SH-SY5Y (cell line): Measurements from ENCODE around the gene GRIFIN.

Experiments
- GATA2 ChIP-seq: IDR thresholded peaks from 2 replicates; pipeline ENCODE4 v1.6.1; 2011; ENCODE audit warnings: mild to moderate bottlenecking, low read depth, low read length
- GATA3 ChIP-seq: IDR thresholded peaks from 2 replicates; pipeline ENCODE4 v1.6.1; 2011; ENCODE audit warnings: low read depth, mild to moderate bottlenecking, low read length, moderate library complexity

GRIFIN gene

DNA sequence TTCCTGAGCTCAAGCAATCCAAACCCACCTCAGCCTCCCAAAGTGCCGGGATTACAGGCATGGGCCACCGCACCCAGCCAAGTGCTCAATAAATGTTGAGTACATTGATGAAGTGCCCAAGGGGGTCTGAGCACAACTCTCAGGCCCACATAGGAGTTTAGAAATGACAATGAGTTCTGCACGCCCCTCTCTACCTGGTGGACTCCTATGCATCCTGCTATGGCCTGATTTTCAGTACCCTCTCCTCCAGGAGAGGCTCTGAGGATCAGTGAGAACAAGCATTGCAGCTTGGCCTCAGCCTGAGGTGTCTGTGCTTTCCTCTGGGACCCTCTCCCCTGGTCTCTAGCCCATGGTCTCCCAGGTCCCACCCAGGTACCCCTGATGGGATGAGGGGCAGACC, 20.9 kb upstream of the GRIFIN start:
- TF ChIP-seq GATA3 (no peak), GATA2 (no peak)

DNA sequence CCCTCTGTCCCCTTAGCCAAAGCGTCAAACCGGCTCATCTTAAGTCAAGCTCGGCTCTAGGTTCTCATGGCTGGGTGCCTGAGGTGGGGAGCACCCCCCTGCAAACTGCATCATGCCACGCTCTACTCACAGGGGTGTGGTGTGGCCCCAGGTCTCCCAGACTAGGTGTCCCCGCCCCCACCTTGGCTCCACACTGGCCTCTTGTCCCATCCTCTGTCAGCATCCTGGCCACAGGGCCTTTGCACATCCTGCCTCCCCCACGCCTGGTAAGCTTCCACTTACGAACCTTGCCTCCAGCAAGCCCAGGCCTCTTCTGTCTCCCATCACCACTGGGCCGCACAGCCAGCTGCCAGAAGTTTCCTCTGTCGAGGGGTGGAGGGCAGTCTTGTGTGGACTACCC, 20.2 kb upstream of the GRIFIN start:
- TF ChIP-seq GATA3, result no peak
- no peak for TF ChIP-seq GATA2

DNA sequence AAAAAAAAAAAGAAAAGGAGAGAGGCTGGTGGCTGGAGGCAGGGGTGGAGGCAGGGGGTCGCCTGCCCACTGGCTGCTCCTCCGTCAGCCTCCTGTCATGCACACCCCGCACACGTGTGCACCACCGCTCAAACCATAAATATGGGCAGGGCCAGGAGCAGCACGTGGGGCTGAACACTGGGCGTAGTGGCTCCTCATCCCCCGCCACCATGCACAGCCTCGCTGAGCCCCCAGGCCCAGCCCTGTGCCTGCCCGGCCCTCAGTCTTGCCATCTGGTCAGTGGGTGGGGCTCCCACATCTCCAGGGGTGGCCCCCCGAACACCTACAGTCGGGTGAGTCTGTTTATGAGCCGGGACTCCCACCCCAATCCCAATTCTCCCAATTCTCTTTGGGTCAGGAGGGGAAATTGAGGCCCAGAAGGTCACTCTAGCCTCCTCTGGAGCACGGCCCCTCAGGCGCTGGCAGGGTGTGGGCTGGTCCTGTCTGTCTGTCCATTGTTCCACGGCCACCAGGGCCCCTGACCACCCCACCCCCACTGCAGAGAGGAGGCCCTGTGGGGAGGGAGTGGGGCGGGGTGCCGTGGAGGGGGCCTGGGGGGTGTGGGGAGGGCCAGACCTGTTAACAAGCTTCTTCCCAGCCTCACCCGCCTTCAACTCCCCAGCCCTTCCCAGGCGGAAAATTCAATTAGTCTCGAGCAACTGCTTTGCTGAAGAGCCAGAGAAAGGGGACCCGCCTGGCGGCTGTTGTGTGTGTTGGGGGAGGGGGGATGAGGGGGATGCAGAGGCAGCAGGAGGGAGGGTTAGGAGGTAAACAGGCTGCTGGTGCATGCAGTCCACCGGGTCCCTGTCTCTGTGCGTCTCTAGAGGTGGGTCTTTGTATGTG, 19.5 kb upstream of the GRIFIN start:
- no peak for TF ChIP-seq GATA2

DNA sequence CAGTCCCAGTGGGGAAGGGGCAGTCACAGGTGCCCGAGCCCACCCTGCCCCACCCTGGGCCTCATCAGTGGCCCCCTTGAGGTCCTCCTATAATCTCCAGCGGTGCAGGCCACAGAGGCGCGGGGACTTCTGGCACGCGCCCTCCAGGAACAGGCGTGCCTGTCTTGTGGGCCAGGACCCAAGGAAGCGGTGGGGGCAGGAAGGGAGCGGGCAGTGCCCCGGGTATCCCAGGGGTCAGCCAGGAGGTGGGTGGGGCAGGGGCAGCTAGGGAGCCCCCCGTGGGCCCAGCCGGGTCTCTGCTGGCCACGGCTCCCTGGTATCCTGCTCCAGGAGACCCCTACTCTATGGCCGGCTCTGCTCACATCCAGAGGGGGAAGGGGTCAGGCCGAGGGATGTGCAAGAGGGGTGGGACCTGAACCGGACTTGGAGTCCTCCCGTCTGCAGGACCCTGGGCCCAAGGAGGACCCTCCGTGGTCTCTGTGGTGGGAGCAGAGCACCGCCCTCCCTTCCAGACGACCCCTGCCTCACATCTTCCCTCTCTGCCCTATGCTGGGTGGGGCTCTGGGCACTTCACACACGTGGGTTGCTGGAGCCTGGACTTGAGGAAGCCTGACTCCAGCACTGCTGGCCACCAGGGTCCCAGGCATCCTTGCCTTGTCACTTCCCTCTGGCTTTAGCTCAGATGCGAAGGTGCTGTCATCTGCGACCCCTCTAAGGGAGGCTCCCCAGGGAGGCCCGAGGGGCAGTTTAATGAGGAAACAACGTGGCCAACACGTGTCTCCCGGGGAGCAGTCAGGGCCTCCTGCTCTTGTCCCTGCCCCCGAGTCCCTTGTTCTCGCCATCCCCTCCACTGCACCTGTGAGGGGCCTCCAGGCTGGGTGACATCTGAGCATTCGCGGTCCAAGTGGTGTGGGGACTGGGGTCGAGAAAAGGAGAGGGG, 18.3 kb upstream of the GRIFIN start:
- TF ChIP-seq GATA3 (no peak), GATA2 (no peak)

DNA sequence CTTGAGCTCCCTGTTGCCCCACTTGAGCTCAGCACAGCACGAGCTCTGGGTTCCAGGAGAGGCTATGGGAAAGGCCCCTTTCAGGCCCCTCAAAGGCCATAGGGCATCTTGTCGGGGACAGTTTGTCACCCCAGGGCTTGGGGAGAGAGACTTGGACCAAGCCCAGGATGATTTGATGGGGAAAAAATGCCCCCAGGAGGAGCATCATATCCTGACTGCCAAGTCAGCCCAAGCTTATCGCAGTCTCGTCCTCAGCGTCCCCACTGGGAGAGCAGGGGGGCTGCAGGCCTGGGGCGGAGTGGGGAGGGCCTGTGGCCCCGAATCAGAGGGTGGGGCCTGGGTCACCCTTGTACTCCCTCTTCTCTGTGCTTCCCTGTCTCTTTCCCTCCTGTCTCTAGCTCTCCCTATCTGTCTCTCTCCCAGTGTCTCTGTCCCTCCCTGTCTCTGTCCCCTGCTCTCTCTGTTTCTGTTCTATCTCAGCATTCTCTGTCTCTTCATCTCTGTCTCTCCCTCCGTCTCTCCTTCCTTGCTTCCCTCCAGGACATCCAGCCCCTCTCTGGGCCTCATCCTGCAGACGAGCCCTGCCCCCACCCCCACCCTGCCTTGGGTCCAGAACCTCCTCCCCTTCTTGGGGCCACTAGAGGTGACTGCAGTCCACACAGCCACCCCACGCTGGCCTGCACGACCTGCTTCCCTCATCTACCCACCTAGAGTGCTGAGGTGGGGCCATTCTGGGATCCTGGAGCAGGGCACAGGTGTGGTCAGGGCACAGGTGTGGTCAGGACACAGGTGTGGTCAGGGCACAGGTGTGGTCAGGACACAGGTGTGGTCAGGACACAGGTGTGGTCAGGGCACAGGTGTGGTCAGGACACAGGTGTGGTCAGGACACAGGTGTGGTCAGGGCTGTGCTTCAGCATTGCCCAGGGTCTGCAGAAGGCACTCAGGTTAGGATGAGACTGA, 17.3 kb upstream of the GRIFIN start:
- TF ChIP-seq GATA2 (no peak), GATA3 (no peak)

DNA sequence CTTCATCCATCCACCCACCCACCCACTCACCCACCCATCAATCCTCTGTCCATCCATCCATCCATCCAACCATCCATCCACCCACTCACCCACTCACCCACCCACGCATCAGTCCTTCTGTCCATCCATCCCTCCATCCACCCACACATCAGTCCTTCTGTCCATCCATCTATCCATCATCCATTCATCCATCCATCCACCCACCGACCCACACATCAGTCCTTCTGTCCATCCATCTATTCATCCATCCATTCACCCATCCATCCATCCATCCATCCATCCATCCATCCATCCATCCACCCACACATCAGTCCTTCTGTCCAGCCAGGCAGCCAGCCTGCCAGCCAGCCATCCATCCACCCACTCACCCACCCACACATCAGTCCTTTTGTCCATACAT, 15.8 kb upstream of the GRIFIN start:
- TF ChIP-seq GATA2, result no peak
- no peak for TF ChIP-seq GATA3

DNA sequence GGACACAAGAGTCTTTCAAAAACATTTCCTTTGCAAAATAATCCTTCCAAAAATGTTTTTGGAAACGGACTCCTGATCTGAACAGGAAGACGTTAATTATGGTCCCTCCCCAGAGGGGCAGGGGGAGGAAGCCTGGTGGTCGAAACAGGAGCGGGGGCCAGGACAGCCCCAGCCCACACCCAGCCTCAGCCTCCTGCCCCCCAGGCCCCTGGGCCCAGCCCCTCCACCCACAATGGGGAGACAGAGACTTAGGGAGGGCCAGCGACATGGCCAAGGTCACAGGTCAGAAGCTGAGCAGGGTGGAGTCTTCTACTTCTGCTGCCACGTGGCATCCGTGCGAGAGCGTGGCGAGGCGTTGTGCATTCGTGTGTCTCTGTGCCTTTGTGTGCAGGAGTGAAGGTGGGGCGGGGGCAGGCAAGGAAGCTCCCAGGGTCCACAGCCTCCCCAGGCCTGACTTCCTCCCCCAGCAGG, 14.0 kb upstream of the GRIFIN start:
- no peak for TF ChIP-seq GATA2
- TF ChIP-seq GATA3, result no peak

DNA sequence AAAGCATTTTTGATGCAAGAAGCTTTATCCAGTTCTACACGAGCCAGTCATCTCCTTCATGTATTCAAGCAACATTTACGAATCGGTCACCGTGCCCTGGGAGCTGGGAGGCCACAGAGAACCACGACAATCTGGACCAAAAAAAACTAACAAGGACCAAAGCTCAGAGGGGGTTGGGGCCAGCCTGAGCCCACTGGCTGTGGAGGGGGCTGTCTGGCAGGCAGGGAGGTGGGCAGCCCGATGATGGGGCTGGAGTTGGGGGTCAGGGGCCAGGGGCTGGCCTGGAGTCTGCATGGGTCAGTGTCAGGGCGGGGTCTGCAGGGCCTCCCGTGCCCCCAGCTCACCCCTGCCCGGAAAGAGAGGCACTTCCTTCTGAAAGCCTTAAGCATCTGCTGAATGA, 12.5 kb upstream of the GRIFIN start:
- no peak for TF ChIP-seq GATA2
- no peak for TF ChIP-seq GATA3

DNA sequence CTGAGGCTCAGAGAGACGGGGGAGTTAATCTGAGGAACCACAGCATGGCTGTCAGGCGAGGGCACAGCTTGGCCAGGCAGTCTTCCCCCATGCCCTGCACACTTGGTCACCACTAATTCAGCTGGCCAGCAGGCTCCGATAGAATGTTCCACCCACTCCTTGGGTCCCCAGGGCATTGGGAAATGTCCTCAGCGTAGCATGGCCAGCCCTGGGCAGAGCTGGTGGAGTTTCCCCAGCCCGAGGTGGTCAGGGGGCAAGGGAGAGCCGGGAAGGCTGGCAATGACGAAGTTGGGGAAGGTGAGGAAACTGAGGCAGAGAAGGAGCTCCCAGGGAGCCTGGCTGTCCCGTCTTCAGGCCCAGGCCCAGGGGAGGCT, 12.1 kb upstream of the GRIFIN start:
- TF ChIP-seq GATA2, result no peak
- TF ChIP-seq GATA3, result no peak

DNA sequence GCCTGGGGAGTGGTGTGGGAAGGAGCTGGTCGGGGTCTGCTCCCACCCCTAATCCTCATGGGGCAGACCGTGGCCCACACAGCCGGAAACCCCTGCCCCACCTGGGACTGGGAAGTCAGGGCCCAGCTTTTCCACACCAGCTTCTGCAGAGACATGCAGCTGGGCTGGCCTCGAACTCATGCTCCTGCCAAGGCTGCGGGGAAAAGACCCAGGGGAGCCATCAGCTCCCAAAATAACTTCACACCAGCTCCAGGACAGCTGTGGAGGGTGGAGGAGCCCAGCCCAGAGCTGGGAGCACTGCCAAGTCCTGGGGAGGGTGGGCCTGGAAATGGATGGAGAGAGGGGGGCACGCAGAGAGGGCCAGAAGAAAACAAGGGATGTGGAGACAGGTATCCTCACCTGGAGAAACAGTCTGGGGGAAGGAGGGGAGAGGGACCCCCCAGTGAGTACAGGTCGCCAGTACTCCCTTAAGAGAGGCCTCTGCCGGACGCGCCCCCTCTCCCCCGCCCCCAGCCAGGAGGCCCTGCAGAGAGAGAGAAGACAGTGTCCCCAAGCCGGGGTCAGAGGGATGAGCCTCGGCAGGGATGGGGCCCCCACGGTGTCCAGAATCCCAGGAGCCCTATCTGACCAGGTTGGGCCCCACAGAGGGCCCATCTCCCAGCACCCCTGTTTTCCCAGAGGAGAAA, 11.5 kb upstream of the GRIFIN start:
- TF ChIP-seq GATA2 (no peak), GATA3 (no peak)

DNA sequence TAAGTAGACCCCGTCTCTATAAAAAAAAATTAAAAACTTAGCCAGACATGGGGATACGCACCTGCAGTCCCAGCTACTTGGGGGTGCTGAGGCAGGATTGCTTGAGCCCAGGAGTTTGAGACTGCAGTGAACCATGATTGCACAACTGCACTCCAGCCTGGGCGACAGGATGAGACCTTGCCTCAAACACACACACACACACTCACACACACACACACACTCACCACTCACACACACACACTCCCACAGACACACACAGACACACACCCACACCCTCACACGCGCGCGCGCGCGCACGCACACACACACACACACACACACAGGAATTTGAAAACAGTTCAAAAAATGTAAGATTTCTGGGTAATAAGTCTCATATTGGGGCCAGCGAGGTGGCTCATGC, 8.7 kb upstream of the GRIFIN start:
- no peak for TF ChIP-seq GATA3
- no peak for TF ChIP-seq GATA2

DNA sequence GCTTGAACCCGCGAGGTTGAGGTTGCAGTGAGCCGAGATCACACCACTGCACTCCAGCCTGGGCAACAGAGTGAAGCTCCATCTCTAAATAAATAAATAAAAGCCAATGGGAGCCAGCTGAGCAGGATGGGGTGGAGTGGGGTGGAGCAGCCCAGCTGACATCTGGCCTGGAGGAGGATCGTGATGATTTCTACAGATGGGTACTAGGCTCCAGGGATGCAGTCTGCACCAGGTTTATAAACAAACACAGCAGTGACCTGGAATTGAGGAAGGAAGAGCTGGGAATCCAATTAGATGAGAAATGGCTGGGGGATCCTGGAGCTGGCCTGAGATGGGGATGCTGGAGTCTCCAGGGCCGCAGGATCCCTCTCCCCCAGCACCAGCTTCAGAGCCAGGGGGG, 7.3 kb upstream of the GRIFIN start:
- TF ChIP-seq GATA3 (no peak), GATA2 (no peak)

DNA sequence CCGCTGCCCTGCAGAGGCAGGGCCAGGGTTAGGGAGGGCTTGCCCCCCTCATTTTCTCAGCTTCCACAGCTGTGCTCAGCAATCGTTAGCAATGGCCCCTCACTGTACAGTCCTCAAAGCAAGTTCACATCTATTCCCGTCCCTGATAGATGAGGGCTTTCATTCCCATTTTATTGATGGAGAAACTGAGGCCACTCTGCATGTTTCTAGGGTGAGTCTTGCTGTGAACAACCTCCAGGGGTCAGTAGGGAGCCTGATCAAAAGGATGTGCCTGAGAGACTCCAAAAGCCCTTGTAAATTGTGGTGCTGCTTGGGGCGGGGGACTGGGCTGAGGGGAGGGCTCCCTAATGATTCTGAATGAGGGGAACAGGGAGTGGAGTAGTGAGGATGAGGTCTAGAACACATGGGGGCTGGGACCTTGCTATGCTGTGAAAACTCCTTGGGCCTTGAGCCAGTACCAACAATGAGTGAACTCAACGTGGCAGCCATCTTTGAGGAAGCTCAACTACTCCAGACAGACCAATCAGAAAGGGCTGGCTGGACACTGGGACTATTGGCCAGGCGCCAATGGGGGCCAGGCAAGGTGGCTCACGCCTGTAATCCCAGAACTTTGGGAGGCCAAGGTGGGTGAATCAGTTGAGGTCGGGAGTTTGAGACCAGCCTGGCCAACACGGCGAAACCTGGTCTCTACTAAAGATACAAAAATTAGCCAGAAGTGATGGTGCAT, 6.7 kb upstream of the GRIFIN start:
- TF ChIP-seq GATA3, result no peak
- no peak for TF ChIP-seq GATA2
